B cell (primary cell): ENCODE data around the gene OR10AD1. TPM values are rescaled to one million over a fixed set of nuclear protein-coding genes. Genes with fewer than 3 reads are reported as not detected.

Source experiments
- ATAC-seq: fragments of 200-7000 bp; cut with Tn5 transposase; one replicate; pipeline ENCODE4 v1.10.0; 2021; ENCODE audit warnings: low read depth, mild to moderate bottlenecking, moderate number of reproducible peaks, moderate library complexity
- CTCF ChIA-PET: fragments of 350-600 bp; sonication (Branson Sonifier 250); formaldehyde crosslinking; loops from one replicate; lab custom pipeline; 2021; ENCODE audit warnings: antibody characterized with exemption, inconsistent platforms; lab: Charles Lee
- POLR2A ChIA-PET: fragments of 350-600 bp; sonication (Branson Sonifier 250); formaldehyde crosslinking; loops from one replicate; lab custom pipeline; 2021; ENCODE audit warnings: antibody characterized with exemption; lab: Charles Lee
- DNase-seq: peaks from one replicate; pipeline ENCODE4 v3.0.0; 2013
- H2AFZ ChIP-seq: 2 replicates; pipeline ENCODE4 v1.6.1; 2012; ENCODE audit warnings: mild to moderate bottlenecking, low read depth, low read length; ENCODE audit not compliant: insufficient read depth, poor library complexity, severe bottlenecking
- H3K27ac ChIP-seq, 2 donors: 1 replicate in 1 of 2; 2 replicates in 1 of 2; pipeline ENCODE4 v1.5.1; 2012 to 2013; ENCODE audit warnings: low read length in 2 of 2, mild to moderate bottlenecking in 2 of 2, moderate library complexity in 1 of 2
- H3K27me3 ChIP-seq, 4 experiments: fragments of 200-600 bp in 1 of 4; sonication (generic) in 1 of 4; replicated peaks in 1 of 4; 1 replicate in 2 of 4; 2 replicates in 2 of 4; pipeline versions ENCODE4 v1.6.1 to v1.7.0; 2013 to 2016; ENCODE audit warnings: low read length in 3 of 4, mild to moderate bottlenecking in 2 of 4, mixed read lengths in 1 of 4, moderate library complexity in 1 of 4; ENCODE audit not compliant: insufficient read depth in 4 of 4, control insufficient read depth in 3 of 4; ENCODE audit errors: control extremely low read depth in 1 of 4
- H3K36me3 ChIP-seq, 2 experiments: replicated peaks in 1 of 2; 1 replicate in 1 of 2; 2 replicates in 1 of 2; pipeline versions ENCODE4 v1.6.1 to v1.7.1; 2013; ENCODE audit warnings: low read length in 1 of 2; ENCODE audit not compliant: insufficient read depth in 2 of 2, control insufficient read depth in 1 of 2; ENCODE audit errors: control extremely low read depth in 1 of 2, extremely low read depth in 1 of 2
- H3K4me1 ChIP-seq, 2 donors: fragments of 200-600 bp in 1 of 2; sonication (generic) in 1 of 2; 1 replicate in 1 of 2; 2 replicates in 1 of 2; pipeline versions ENCODE4 v1.5.1 to v1.6.1; 2013 to 2017; ENCODE audit warnings: low read length in 2 of 2; ENCODE audit not compliant: control insufficient read depth in 2 of 2, insufficient read depth in 2 of 2
- H3K4me2 ChIP-seq: replicated peaks from 2 replicates; pipeline ENCODE3; 2012; ENCODE audit warnings: mild to moderate bottlenecking, low read depth, low read length; ENCODE audit not compliant: poor library complexity, severe bottlenecking
- H3K4me3 ChIP-seq, 5 experiments: fragments of 200-600 bp in 1 of 5; sonication (generic) in 1 of 5; 1 replicate in 3 of 5; 2 replicates in 2 of 5; pipeline versions ENCODE4 v1.5.1 to v1.7.0; 2011 to 2016; ENCODE audit warnings: low read length in 4 of 5, mild to moderate bottlenecking in 4 of 5, low read depth in 2 of 5, control low read depth in 1 of 5, moderate library complexity in 1 of 5; ENCODE audit not compliant: insufficient read depth in 1 of 5; ENCODE audit errors: control extremely low read depth in 1 of 5, extremely low read depth in 1 of 5
- H3K79me2 ChIP-seq: fragments of 200-600 bp; sonication (generic); one replicate; pipeline ENCODE4 v1.6.0; 2016; ENCODE audit warnings: low read length; ENCODE audit not compliant: control insufficient read depth, insufficient read depth
- H3K9ac ChIP-seq: fragments of 200-600 bp; sonication (generic); 2 replicates; pipeline ENCODE4 v1.6.1; 2017; ENCODE audit warnings: mild to moderate bottlenecking, low read length, moderate library complexity
- H3K9me3 ChIP-seq, 3 donors: one replicate each; pipeline versions ENCODE4 v1.6.1 to v1.7.1; 2013; ENCODE audit warnings: low read length in 2 of 3; ENCODE audit not compliant: control insufficient read depth in 2 of 3, insufficient read depth in 1 of 3; ENCODE audit errors: control extremely low read depth in 1 of 3
- H4K20me1 ChIP-seq: 2 replicates; pipeline ENCODE4 v1.6.0; 2012; ENCODE audit warnings: mild to moderate bottlenecking, low read length; ENCODE audit not compliant: insufficient read depth, control insufficient read depth, poor library complexity, severe bottlenecking
- H3K27ac Mint-ChIP-seq: one replicate; pipeline ENCODE4 v1.8.0; 2021; ENCODE audit warnings: mixed read lengths
- H3K27me3 Mint-ChIP-seq: one replicate; pipeline ENCODE4 v1.8.0; 2021; ENCODE audit warnings: mixed read lengths
- H3K4me1 Mint-ChIP-seq: one replicate; pipeline ENCODE4 v1.8.0; 2021; ENCODE audit warnings: mixed read lengths
- H3K4me3 Mint-ChIP-seq: one replicate; pipeline ENCODE4 v1.8.0; 2021; ENCODE audit warnings: mixed read lengths
- H3K9me3 Mint-ChIP-seq: one replicate; pipeline ENCODE4 v1.8.0; 2022; ENCODE audit warnings: mixed read lengths; ENCODE audit not compliant: insufficient read depth
- EZH2 ChIP-seq: IDR thresholded peaks from 2 replicates; pipeline ENCODE4 v1.6.1; 2012; ENCODE audit warnings: borderline replicate concordance, low read depth, mild to moderate bottlenecking, moderate library complexity, low read length; ENCODE audit not compliant: insufficient read depth, poor library complexity, severe bottlenecking
- WGBS: methylation state at CpG from one replicate; pipeline ENCODE4 v1.1.5; 2013; ENCODE audit warnings: missing lambda C conversion rate; ENCODE audit not compliant: insufficient coverage; 5-methylcytosine and 5-hydroxymethylcytosine counted together
- intact Hi-C: fragments of 100-400 bp; cut with micrococcal nuclease; formaldehyde crosslinking; loops from one replicate; pipeline ENCODE4 v1.10.0; 2022
- polyA plus RNA-seq: library from polyadenylated mRNA; depleted of rRNA; stranded (reverse); fragments of >200 nt; gene quantifications from 2 replicates; pipeline ENCODE4 v1.2.3, GENCODE V29; 2012
- total RNA-seq, 2 donors: library from RNA; stranded (reverse); fragments of 120-200 nt in 1 of 2; gene quantifications; 1 replicate in 1 of 2; 2 replicates in 1 of 2; pipeline versions ENCODE4 v1.2.3 to v1.2.4, GENCODE V29; 2013 to 2022
- TF ChIP-seq, protein P1 (sequence below): fragments of 200-600 bp; IDR thresholded peaks from one replicate; pipeline ENCODE4 v1.8.0; 2022; ENCODE audit warnings: antibody characterized with exemption, mild to moderate bottlenecking

The OR10AD1 gene
- total and polyA plus RNA-seq, 2 donors (not counting 1 experiment from before 2014, with no cell fraction given) = not detected

DNA sequence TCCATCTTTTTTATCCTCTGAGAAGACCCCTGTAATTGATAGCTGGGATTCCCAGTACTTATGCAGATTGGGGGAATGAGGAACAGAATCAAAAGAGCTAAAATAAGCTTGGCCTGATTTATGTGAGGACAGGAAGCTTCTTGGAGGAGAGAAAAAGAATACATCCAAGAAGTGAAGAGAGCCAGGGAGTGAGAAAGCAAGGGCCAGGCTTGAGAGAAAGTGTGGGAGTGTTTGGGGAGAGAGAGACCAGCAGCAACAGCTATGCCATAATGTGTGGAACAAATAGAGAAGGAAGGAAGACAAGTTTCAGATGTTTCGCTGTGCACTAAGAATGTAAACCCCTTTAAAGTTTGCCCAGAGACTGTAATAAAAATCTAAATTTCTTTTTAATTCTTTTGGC, 23.6 kb downstream of the OR10AD1 start:
- Mint-ChIP-seq H3K27me3 (peaks cover 60% of the 10 kb centered on the region), H3K4me3 (no peak overlapping the region), H3K27ac (no peak overlapping the region), H3K4me1 (peaks cover 16% of the 10 kb centered on the region), H3K9me3 (no peaks in the 10 kb centered on the region)
- peaks cover 0 to 1% (median 0%) of the 10 kb centered on the region in 3 donors for H3K9me3 ChIP-seq
- DNase-seq (no peak), ATAC-seq (no peak)
- no peak overlapping the region for H3K27ac ChIP-seq
- no peak overlapping the region for H3K4me2 ChIP-seq
- H3K4me3 ChIP-seq = no peak overlapping the region
- no peak overlapping the region for H2AFZ ChIP-seq
- intact Hi-C loops = no loop called here
- peaks cover 0 to 34% (median 20%) of the 10 kb centered on the region in 4 experiments for H3K27me3 ChIP-seq
- no peak overlapping the region for H3K9ac ChIP-seq
- WGBS = no CpG with 5 or more reads among the region's 1 CpG
- no peaks in the 10 kb centered on the region for H4K20me1 ChIP-seq
- no peaks in the 10 kb centered on the region for H3K79me2 ChIP-seq
- H3K4me1 ChIP-seq = peaks cover 15 to 17% of the 10 kb centered on the region in 2 donors
- no peak for TF ChIP-seq EZH2
- TF ChIP-seq, protein P1, sequence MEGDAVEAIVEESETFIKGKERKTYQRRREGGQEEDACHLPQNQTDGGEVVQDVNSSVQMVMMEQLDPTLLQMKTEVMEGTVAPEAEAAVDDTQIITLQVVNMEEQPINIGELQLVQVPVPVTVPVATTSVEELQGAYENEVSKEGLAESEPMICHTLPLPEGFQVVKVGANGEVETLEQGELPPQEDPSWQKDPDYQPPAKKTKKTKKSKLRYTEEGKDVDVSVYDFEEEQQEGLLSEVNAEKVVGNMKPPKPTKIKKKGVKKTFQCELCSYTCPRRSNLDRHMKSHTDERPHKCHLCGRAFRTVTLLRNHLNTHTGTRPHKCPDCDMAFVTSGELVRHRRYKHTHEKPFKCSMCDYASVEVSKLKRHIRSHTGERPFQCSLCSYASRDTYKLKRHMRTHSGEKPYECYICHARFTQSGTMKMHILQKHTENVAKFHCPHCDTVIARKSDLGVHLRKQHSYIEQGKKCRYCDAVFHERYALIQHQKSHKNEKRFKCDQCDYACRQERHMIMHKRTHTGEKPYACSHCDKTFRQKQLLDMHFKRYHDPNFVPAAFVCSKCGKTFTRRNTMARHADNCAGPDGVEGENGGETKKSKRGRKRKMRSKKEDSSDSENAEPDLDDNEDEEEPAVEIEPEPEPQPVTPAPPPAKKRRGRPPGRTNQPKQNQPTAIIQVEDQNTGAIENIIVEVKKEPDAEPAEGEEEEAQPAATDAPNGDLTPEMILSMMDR = no peak
- ChIA-PET CTCF (interaction anchor here (1.5 to 2.9 kb wide), 3 partner anchors 10 to 19 kb away, joined by 7 to 13 read pairs (median 9); no protein-coding TSS in a partner anchor), POLR2A (no interaction called here)
- H3K36me3 ChIP-seq = no peaks in the 10 kb centered on the region

DNA sequence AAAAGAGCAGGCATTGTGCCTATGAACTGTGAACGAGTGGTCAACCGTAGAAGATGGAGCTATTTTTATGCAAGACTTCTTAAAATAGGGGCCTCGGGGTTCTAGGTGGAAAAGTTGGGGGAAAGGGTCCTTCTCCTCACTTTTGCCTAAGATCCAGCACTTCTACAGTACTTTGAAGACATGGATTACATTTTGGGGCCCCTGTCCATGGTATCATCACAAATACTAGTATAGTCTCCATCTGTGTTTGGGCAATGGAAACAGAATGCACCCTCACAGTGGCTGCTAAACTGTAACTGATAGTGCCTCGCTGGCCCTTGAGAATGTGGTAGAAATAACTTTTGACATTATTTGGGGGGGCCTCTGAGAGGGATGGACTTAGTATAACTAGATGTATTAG, 25.1 kb downstream of the OR10AD1 start:
- Histone ChIP-seq H3K9me3 (no peaks in the 10 kb centered on the region), H4K20me1 (no peaks in the 10 kb centered on the region), H3K27ac (no peak overlapping the region), H3K4me1 (peaks cover 8% of the 10 kb centered on the region in 2 donors), H3K36me3 (no peaks in the 10 kb centered on the region), H3K9ac (no peak overlapping the region), H3K4me2 (no peak overlapping the region), H3K4me3 (no peak overlapping the region), H3K79me2 (no peaks in the 10 kb centered on the region), H3K27me3 (peaks cover 0 to 24% (median 18%) of the 10 kb centered on the region in 4 experiments), H2AFZ (no peak overlapping the region)
- Mint-ChIP-seq H3K9me3 (no peaks in the 10 kb centered on the region), H3K27me3 (peaks cover 60% of the 10 kb centered on the region), H3K4me3 (no peak overlapping the region), H3K27ac (no peak overlapping the region), H3K4me1 (peaks cover 8% of the 10 kb centered on the region)
- TF ChIP-seq, protein P1 = no peak
- no peak for TF ChIP-seq EZH2
- ChIA-PET CTCF (interaction anchor here (1.4 to 1.6 kb wide), 2 partner anchors 10 to 13 kb away, joined by 3 to 5 read pairs; no protein-coding TSS in a partner anchor), POLR2A (no interaction called here)
- no peak for DNase-seq
- WGBS = no CpG with 5 or more reads among the region's 4 CpGs
- ATAC-seq = no peak
- intact Hi-C loops = no loop called here
